Stomach (tissue), 4 donors: ENCODE results near the gene ADGRA1.

ENCODE experiments used
- EP300 ChIP-seq: sonication (generic); formaldehyde crosslinking; IDR thresholded peaks from one replicate; pipeline ENCODE4 v1.6.1; 2017; ENCODE audit warnings: antibody characterized with exemption
- POLR2A ChIP-seq, 4 donors: fragments of 450-650 bp; IDR thresholded peaks; one replicate each; pipeline ENCODE4 v1.6.1; 2016; ENCODE audit warnings: antibody characterized with exemption in 4 of 4, control low read depth in 2 of 4, mild to moderate bottlenecking in 1 of 4, moderate library complexity in 1 of 4
- POLR2AphosphoS5 ChIP-seq, 3 donors: sonication (generic); formaldehyde crosslinking; IDR thresholded peaks; one replicate each; pipeline ENCODE4 v1.6.1; 2016; ENCODE audit warnings: antibody characterized with exemption in 3 of 3
- TF ChIP-seq, protein P1 (sequence below), 7 experiments: fragments of 450-650 bp in 4 of 7; fragments of 200-600 bp in 3 of 7; sonication (generic) in 3 of 7; IDR thresholded peaks; one replicate each; pipeline ENCODE4 v1.5.1; 2016 to 2019; ENCODE audit warnings: antibody characterized with exemption in 7 of 7, control low read depth in 2 of 7, mild to moderate bottlenecking in 1 of 7

DNA sequence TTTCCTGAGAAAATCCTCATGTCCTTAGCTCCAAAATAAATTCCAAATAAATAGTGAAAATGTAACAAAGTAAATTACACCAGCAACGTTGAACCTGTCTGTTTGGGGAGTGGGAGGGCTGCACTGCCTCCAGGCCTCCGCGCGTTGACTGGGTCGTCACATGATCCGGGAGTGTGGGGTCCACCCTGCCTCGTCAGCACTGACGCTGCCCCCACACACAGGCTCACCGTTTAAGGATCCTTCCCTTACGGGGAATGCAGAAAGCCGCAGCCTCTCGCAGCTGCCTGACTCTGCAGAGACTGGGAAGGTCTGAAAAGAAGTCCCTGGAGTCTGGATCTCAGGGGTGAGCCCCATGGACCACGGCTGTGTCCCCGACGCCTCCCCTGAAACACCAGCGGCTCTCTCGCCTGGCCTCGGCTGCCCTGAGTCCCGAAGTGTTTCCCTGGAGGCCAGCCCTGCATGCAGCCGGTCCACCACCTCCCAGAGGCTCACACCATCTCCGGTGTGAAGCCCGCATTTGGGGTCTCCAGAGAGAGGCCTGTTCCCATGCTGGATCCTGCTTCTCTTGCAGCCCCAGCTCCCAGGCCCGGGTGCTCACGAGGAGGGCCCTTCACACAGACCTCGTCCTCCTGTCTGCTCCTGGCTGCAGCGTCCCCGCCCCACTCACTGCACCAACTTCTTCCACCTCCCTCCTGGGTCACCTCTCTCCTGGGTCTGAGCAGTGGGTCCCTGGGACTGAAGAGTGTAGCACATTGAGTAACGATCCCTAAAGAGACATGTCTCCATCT lies 49.5 kb upstream of the ADGRA1 start:
- TF ChIP-seq, protein P1, sequence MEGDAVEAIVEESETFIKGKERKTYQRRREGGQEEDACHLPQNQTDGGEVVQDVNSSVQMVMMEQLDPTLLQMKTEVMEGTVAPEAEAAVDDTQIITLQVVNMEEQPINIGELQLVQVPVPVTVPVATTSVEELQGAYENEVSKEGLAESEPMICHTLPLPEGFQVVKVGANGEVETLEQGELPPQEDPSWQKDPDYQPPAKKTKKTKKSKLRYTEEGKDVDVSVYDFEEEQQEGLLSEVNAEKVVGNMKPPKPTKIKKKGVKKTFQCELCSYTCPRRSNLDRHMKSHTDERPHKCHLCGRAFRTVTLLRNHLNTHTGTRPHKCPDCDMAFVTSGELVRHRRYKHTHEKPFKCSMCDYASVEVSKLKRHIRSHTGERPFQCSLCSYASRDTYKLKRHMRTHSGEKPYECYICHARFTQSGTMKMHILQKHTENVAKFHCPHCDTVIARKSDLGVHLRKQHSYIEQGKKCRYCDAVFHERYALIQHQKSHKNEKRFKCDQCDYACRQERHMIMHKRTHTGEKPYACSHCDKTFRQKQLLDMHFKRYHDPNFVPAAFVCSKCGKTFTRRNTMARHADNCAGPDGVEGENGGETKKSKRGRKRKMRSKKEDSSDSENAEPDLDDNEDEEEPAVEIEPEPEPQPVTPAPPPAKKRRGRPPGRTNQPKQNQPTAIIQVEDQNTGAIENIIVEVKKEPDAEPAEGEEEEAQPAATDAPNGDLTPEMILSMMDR (IDR thresholded peaks at IDR 0.05): no peak
- no peak for TF ChIP-seq EP300
- TF ChIP-seq POLR2A (IDR thresholded peaks at IDR 0.05): no peak
- no peak for TF ChIP-seq POLR2AphosphoS5 (IDR thresholded peaks at IDR 0.05)
